MV-4-11 (cell line): ENCODE results near the gene PTX3.

Experiments
- DNase-seq: peaks from one replicate; lab custom pipeline; 2025; lab: John Stamatoyannopoulos, UW

The PTX3 gene

DNA sequence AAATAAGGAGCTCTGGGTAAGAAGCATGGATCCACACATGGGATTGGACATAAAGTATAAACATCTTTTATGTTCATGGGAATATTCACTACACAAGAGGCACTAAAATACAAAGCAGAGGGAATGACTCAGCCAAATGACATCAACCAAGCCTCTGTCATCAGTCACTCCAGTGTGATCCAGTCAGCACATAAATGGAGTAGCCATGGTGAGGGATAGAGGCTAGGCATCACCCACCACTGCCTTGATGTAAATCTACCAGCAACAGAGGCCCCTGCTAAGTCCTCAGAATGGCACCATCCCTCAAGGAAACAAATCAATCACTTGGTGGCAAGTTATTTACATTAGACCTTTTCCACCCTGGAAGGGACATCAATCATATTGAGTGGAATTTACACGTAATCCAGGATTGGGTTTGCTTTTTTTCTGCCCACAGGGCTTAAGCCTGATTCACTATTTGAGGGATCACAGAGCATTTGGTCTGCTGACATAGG is 39.3 kb downstream of the PTX3 start:
- DNase-seq: no peak

DNA sequence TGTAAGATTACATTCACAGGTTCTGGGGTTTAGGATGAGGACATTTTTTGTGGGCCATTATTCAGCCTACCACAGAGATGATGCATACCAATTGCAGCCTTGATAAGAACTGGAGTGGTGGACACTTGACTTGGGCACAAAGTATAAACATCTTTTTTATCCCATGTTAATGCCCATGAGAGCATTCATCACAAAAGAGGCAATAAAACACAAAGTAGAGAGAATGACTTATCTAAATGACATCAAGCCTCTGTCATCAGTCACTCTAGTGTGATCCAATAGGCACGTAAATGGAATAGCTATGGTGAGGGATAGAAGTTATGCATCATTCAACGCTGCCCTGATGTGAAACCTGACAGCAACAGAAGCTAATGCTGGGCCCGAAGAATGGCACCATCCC is 40.8 kb downstream of the PTX3 start:
- DNase-seq: no peak

DNA sequence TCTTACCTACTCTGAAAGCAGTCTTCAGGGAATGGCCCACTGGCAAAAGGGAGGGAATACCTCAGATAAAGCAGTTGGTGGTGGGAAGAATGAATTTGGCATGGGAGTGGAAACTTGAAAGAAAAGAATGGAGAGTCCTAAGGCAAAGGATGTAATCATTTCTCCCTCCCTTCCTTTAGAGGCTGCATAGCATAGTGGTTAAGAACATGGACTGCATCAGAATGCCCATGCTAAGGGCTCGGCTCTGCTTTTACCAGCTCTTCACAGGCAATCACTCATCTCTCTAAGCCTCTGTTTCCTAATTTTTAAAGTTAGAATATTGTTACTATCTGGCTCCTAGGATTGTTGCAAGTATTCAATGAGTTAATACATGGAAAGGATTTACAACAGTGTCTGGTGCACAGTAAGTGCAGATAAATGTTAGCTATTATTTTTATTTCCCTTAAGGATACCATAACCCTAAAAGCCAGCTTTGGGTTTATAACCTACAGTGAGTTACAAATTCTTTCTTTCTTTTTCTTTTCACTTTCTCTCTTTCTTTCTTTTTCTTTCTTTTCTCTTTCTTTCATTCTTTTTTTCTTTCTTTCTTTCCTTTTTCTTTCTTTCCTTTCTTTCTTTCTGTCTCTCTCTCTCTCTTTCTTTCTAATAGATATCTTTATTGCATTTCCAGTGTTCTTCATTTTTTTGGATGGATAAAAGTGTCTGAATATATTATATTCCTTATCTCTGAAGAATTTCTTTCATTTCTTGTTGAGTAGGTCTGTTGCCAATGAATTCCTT is 43.0 kb downstream of the PTX3 start:
- DNase-seq: no peak

DNA sequence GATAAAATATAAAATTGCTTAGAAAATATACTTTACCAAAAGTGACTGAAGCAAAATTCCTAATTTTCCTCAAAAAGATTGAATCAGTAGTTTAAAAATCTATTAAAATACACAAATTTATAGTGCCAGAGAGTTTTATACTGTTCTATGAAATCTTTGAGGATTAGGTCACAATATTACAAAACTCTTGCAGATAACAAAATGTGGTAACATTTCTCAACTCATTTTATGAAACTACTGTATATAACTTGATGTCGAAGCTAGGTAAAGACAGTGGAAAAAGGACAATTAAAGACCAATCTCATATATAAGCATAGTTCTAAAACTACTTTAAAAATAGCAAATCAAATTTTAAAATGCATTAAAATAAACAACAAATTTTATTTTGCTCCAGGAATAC is 50.7 kb downstream of the PTX3 start:
- DNase-seq: no peak

DNA sequence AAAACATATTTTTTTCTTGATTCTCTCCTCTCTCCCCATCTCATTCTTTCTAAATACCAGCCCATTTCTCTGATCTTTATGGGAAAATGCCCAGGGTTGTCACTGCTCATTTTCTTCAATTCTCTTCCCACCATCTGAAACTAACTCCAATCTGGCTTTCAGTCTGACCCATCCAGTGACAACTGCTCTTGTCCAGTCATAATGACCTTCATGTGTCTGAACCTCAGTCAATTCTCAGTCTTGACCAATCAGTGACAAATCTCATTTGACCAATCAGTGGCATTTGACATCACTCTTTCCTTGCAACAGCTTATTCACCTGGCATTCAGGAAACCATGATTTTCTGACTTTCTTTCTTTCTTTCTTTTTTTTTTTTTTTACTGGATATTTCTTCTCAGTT is 51.5 kb downstream of the PTX3 start:
- no peak for DNase-seq

DNA sequence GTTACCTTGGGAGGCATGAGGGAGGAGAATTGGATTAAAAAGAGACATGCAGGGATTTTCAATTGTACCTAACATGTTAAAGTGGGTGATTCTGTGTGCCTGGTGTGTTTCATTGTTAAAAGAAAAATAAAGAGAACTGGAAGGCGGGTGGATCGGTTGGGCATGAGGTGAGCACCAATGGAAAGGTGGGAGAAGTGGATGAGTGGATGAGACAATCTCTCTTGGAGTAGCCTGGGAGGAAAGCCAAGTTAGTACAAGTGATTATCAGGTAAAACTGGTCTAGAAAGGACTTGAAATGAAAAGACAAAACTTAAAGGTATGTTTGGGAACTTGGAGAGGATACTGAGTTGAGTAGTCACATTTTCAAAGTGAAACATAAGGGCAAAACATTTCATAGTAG is 54.5 kb downstream of the PTX3 start:
- DNase-seq: no peak
